Muscle of arm (tissue), 12 donors: ENCODE measurements around the gene CEP89. TPM values are rescaled to one million over a fixed set of nuclear protein-coding genes. Genes with fewer than 3 reads are reported as not detected.
"Not testable (repeated sequence)": the region's sequence is repeated elsewhere in the genome, so short reads cannot be mapped to it uniquely, and the experiment has no call there.

ENCODE experiments used
- DNase-seq: peaks from one replicate; pipeline ENCODE4 v3.0.0-alpha.2; 2013
- polyA plus RNA-seq, 12 donors: library from polyadenylated mRNA; unstranded; fragments of 120-200 nt; gene quantifications; one replicate each; pipeline ENCODE4 v1.2.1, GENCODE V29; 2013; ENCODE audit not compliant: insufficient read length in 12 of 12

The CEP89 gene
- polyA plus RNA-seq, 12 donors = 16.9 to 31.0 (median 18.8) TPM; not detected in 1

DNA sequence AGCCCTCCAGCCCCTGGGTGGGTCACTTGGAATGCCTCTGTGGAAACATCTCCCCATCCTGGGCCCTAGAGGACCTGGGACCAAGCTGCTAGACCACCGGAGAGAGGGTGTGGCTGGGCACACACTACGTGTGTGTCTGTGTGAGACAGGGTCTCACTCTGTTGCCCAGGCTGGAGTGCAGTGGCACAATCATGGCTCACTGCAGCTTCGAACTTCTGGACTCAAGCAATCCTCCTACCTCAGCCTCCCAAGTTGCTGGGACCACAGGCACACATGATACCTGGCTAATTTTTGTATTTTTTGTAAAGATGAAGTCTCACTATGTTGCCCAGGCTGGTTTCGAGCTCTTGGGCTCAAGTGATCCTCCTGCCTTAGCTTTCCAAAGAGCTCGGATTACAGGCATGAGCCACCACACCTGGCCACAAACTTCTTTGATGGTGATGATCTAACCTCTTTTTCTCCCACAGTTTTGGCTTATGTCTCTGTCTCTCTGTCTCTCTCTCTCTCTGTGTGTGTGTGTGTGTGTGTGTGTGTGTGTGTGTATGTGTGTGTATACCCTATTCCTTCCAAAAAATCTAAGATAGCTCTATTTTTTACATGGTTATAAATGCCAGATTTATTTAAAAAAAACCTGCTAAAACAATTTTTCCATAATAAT, 70.1 kb downstream of the CEP89 start:
- DNase-seq = no peak

DNA sequence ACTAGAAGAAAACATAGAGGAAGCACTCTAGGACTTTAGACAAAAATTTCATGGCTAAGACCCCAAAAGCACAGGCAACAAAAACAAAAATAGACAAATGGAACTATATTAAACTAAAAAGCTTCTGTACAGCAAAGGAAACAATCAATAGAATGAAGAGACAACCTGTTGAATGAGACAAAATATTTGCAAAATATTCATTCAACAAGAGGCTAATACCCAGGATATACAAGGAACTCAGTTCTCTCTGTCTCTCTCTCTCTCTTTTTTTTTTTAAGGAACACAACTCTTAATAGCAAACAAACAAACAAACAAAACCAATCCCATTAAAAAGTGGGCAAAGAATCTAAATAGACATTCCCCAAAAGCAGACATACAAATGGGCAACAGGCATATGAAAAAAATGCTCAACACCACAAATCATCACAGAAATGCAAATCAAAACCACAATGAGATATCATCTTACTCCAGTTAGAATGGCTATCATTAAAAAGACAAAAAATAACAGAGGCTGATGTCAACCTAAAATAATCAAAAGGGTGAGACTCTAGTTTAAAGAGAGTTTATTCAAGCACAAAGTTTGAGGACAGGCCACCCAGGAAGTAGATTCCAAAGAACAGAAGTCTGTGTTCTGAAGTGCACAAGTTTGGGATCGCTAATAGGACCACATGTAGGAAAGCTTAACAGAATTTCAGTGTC, 75.1 kb downstream of the CEP89 start:
- DNase-seq = no peak

DNA sequence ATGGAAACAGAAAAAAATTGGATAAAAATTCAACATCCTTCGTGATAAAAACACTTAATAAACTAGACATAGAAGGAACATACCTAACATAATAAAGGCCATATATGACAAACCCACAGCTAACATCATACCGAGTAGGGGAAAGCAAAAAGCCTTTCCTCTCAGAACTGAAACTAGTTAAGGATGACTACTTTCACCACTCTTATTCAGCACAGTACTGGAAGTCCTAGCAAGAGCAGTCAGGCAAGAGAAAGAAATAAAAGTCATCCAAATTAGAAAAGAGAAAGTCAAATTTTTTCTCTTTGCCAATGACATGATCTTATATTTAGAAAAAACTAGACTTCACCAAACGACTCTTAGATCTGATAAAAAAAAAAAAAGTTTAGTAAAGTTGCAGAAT, 76.4 kb downstream of the CEP89 start:
- DNase-seq = no peak

GRCh38 chr19:32891609-32892008, 80.1 kb downstream of the CEP89 start:
- DNase-seq = no peak

DNA sequence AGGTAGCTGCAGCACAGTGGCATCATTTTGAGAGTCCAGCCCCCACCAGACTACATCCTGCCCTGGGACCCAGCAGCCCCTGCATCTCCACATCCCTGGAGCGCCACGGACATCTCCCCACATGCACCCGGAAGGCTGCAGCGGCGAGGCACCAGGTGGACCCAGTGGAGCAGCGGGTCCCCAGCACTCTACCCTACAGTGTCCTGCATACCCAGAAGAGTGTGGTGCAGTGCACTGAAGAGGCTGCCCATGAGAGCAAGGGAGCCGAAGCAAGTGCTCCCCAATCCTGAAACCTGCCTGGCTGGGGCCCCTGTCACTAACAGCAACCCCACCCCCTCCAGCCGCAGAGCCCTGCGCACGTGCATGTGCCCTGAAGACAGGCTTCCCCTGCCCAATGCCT, 80.9 kb downstream of the CEP89 start:
- no peak for DNase-seq

DNA sequence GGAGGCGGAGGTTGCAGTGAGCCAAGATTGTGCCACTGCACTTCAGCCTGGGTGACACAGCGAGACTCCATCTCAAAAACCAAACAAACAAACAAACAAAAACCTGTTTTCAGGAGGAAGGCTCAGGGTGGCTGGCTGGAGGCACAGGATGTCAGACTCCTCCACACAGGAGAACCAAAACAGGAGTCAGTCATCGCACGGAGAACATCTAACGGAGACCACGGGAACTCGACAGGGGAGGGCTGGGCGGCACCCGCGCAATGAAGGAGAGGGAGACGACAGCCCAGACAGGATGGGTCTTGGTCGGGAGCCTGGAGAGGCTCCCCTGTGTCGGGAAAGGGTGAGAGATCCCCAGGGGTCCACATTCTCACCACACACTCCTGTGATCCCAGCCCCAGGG, 81.4 kb downstream of the CEP89 start:
- DNase-seq = no peak

GRCh38 chr19:32889137-32889934, 82.4 kb downstream of the CEP89 start:
- no peak for DNase-seq

DNA sequence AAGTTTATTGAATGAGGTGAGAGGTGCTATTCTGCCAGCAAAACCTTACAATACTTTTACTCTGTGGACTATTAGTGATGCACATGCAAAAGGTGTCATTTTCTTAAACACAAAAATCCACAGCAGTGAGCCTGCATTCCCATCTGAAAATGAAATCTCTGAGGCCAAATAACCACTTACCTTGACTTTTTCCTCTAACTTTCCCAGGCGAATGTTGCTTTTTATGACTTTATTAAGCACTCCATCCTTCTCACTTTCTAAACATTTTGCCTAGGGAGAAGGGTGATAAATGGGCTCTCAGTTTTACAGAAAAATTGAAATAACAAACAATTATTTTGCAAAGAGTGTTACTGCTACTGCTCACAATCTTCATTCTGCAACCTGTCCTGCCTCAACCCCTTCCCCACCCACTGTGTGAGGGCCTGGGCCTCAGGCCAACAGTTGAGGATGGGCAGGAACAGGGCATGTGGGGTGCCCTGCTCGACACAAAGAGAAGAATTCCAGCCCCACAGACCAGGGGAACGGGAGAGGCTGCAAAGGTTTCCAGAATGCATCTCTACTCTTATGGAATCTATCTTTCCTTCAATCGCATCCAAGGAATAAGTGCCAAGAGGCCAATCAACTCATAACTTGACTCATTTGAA, 84.1 kb downstream of the CEP89 start:
- no peak for DNase-seq

DNA sequence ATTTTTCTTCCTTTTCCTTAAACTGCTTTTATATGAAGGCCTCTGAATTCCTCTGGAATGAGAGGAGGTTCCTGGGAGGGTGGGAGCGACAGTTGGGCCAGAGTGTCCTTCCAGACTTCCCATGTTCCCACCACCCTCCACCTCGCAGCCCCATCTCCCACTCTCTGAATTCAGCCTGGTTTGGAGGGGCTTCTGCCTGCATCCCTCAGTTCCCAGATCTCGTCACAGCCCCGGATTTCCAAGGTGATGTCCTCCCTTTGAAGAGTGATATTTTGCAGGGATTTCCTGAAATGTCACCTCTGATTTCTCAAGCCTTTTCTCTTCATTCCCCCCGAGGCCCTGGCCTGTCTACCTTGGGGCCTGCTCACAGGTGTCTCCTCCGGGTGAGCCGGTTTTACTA, 85.5 kb downstream of the CEP89 start:
- no peak for DNase-seq

DNA sequence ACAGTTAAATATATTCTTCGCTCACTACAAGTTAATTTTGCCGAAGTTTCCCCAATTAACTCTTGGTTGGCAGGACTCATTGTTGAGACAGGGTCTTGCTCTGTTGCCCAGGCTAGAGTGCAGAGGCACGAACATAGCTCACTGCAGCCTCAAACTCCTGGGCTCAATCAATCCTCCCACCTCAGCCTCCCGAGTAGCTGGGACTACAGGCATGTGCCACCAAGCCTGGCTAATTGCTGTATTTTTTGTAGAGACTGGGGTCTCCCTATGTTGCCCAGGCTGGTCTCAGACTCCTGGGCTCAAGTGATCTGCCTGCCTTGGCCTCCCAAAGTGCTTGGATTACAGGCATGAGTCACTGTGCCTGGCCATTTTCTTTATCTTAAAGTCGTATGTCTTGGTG, 86.5 kb downstream of the CEP89 start:
- not testable (repeated sequence) for DNase-seq

DNA sequence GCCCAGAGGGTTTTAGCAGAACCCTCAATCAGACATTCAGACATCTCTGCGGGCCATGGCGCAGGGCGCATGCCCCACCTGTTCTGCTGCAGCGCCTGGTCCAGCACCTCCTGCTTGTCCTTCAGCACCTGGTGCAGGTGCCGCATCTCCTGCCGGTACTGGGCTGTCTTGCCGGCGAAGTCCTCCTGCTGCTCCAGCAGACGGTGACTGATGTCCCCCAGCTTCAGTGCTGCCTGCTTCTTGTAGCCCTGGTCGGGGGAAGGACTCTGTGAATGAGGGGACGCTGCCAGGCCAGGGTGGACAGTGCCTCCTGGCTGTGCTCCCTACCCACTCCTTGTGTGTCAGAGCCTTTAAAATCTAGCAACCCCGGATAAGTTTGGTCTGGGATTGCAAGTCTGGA, 90.0 kb downstream of the CEP89 start:
- no peak for DNase-seq

DNA sequence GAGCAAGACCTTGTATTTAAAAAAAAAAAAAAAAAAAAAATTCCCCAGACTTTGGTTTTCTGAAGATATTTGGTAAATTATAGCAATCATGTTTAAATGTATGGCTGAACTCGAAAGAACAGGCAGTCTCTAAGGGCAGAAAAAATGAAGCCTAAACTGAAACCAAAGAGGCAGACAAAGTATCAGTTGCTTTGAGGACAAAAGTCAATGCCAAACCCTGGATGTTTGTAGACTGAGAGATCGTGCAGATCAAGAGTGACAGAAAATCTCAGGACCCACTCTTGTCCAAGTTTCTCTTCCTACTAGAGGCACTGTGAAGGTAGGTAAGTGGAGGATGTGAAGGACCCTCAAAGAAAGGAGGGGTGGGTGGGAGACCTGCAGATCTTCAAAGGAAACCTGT, 91.1 kb downstream of the CEP89 start:
- no peak for DNase-seq

- no peak for DNase-seq
These were observed 92.0 kb downstream of the CEP89 start for GRCh38 chr19:32879741-32880140.

DNA sequence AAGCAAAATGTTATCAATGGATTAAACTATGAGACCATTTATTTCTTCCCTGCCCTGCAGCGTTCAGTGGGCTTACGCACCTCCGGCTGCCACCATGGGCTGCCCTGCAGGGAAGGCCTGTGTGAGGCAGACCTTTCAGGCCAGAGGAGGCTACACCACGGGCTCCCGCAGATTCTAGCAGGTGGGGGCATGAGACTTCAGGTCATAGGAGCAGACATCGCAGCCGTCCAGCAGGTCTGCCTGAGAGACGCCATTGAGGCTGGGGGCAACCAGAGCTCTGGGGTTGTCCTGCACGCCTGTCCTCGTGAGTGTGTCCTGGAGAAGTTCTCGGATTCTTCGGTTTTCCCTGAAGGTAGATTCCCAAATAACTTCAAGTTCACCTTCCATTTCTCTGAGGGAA, 92.8 kb downstream of the CEP89 start:
- DNase-seq = no peak

DNA sequence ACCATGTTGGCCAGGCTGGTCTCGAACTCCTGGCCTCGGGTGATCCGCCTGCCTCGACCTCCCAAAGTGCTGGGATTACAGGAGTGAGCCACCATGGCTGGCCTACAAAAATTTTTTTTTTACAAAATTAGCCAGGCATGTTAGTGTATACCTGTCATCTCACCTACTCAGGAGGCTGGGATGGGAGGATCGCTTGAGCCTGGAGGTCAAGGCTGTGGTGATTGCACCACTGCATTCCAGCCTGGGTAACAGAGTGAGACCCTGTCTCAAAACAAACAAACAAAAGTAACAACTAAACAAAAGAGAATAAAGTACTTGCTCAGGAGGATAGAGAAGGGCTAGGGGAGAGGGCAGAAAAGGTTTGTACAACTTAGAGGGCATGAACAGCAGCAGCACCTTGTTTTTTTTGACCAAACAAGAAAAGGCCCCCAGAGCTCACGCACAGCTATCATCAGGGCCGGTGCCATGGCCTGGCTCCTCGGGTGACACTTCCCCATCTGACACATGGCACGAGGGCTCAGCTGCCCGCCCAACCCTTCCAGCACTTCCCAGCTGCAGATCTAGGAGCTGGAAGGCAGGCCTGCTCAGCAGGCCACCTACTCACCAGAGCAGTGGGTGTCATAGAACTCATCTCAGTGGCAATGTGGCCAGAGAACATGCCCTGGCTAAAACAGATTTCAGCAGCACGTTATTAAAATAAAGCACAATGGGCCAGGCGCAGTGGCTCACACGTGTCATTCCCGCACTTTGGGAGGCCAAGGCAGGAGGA, 93.6 kb downstream of the CEP89 start:
- DNase-seq = no peak

GRCh38 chr19:32877323-32877912, 94.3 kb downstream of the CEP89 start:
- DNase-seq = no peak

DNA sequence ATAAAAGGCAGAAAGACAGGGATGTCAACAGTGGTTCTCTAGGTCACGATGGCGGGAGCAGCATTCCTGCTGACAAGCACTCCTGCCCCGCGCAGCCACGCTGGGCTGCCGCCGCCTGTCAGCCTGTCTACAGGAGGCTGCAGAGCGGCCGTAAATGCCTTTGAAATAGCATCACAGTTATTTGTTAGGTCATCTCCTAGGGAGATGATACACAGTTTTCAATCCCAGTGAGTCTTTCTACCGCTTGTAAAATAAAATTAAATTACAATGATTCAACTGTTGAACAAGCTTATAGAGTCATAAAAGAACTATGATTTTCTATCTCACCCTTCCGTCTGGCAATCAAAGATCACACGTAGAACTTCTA, 94.9 kb downstream of the CEP89 start:
- no peak for DNase-seq

DNA sequence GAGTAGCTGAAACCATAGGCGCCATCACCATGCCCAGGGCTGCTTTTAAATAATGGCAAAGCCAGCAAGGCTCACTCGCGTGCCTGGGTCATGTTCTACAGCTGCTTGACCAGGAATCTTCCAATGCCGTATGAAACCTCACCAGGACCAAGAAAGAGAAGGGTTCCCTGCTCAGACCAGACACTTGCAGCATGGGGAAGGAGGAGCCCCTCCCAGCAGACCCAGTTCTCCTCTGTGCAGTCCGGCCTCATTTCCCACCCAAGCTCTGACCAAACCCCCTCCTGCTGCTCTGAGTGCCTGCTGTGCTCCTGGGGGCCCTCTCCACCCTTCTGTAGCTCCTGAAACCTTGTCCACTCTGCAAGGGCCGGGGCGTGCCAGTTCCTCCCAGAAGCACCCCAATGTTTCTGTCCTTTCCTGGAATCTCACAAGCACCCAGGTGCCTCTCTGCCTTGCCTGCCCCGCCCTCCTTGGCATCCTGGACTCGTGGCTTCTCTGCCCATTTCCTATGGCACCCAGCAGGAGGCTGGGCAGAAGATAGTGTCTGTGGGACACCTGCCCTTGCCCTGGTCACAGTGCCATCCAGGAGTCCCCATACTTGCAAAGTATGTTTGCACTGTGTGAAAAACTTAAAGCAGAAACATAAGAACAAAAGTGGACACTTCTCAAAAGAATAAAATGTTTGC, 95.4 kb downstream of the CEP89 start:
- no peak for DNase-seq

- no peak for DNase-seq
These were observed 96.3 kb downstream of the CEP89 start for GRCh38 chr19:32875428-32875827.

- DNase-seq = no peak
These were observed 97.2 kb downstream of the CEP89 start for GRCh38 chr19:32874605-32875004.
